A375 (cell line): Measurements from ENCODE around the gene NEIL1. TPM values are rescaled to one million over a fixed set of nuclear protein-coding genes. Genes with fewer than 3 reads are reported as not detected.

Experiments used
- total RNA-seq: library from RNA; depleted of rRNA; stranded (reverse); fragments of >200 nt; shearing (Covaris generic); gene quantifications from 2 replicates; pipeline ENCODE4 v1.2.3, GENCODE V29; 2014; rRNA removed

The NEIL1 gene, protein sequence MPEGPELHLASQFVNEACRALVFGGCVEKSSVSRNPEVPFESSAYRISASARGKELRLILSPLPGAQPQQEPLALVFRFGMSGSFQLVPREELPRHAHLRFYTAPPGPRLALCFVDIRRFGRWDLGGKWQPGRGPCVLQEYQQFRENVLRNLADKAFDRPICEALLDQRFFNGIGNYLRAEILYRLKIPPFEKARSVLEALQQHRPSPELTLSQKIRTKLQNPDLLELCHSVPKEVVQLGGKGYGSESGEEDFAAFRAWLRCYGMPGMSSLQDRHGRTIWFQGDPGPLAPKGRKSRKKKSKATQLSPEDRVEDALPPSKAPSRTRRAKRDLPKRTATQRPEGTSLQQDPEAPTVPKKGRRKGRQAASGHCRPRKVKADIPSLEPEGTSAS
- 3.8 and 9.4 TPM in 2 replicates for total RNA-seq

DNA sequence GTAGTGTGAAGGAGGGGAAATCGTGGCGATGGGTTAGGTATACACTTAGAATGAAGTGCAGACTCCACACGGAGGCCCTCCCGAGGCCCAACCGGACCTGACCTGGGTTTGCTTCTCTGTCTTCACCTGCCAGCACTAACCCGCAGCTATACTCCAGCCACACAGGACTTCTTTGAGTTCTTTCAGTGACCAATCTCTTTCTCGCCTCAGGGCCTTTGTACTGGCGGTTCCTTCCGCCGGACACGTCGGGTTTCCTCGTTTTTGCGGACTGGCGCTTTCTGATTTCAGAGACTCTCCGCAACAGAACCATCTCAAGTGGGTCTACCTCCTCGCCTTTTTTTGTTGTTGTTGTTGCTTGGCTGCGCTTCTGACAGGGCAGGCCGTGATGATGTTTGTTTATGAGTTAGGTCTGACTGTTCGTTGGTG, at the start of gene NEIL1:
NEIL1 (plus strand) TSS at position 244 of the 426 bp plus-strand sequence. CDS start 1,867 bp downstream, outside the sequence.

DNA sequence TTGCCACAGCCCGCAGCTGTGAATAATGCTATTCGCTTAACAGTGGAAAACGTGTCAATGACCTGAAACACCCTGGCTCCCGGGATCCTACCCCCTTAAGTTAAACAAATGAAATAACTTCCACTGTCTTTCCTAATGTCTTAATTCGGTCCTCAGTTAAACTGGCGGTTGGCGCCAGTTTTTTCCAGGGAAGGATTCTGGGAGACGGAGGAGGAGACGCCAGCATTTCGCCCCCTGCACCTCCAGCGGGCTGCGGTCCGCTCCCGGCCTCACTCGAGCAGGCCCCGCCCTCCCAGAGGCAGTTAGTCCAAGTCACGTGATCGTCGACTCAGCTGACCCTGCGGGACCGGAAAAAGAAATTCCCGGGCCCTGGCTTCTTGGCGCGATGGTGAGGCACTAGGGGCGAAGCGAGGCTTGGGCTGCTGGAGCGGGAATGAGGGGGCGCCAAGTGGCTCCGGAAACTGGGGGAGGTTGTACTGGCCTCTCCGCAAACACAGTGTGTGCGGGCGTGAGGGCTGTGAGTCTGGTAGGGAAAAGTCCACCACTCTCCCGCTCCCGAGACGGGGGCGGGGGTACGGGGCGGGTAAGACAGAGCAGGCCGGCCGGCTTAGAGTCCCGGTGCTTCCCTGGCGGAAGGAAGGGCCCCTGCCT, 11.0 kb upstream of the NEIL1 start, which contains the start of gene COMMD4:
COMMD4 (plus strand) TSS at position 359 of the 651 bp plus-strand sequence; CDS start at position 386, 27 bp downstream.

DNA sequence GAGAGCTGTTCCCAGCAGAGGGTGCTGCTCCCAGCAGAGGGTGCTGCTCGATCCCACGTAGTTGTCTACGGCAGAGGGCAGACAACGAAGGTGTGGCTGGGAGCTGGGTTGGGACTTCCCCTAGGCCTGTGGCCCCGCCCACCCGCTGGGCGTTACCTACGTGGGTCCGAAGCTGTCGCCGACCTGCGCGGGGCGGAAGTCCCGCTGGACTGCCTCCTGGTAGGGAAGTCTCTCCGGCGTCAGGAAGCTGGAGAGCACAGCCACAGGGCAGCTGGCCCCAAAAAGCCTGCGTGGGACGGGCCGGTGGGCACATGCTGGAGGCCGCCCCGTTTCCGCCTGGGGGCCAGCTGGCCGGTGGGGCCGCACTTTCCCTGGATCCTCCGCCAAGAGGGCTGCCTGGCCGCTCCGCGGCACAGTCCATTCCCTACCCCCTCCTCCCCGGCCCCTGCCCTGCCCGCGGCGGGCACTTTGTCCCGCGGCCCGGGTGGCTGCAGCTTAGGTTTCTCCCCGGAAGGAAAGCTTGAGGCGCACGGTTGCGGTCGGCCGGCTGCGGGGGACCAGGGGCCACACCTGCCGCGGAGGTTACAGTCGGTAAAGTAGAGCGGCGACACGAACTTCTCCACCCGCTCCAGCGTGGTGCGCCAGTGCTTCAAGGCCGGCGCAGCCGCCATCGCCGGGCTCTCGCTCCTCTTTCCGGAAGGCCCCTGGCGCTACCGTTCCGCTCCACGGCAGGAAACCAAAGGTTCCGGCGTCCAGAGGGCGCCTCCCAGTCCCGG, 21.3 kb downstream of the NEIL1 start, which contains the start of gene MAN2C1:
MAN2C1 (minus strand) TSS at position 695 of the 776 bp plus-strand sequence; CDS start at position 671, 24 bp downstream.

Other genes starting within 250 kb of the NEIL1 start
- gene C15orf39, start 145.2 kb upstream of the NEIL1 start, total RNA-seq = 14.2 and 14.7 TPM in 2 replicates
- gene GOLGA6C, start 88.7 kb upstream of the NEIL1 start, total RNA-seq = 0.05 TPM in 1 of 2 replicates, not detected in the other
- not detected in 2 replicates for gene GOLGA6D, start 64.2 kb upstream of the NEIL1 start, total RNA-seq
- gene COMMD4, start 11.0 kb upstream of the NEIL1 start, total RNA-seq = 166 and 170 TPM in 2 replicates
- gene MAN2C1, start 21.6 kb downstream of the NEIL1 start, total RNA-seq = 207 and 214 TPM in 2 replicates
- 31.0 and 40.1 TPM in 2 replicates for gene SIN3A, start 104.7 kb downstream of the NEIL1 start, total RNA-seq
- gene PTPN9, start 232.3 kb downstream of the NEIL1 start, total RNA-seq = 14.9 and 15.3 TPM in 2 replicates